Ovary (tissue), 9 donors: ENCODE data around the gene ANXA5. TPM values are rescaled to one million over a fixed set of nuclear protein-coding genes. Genes with fewer than 3 reads are reported as not detected.

Experiments
- DNase-seq, 5 donors: peaks; one replicate each; pipeline ENCODE4 v3.0.0-alpha.2; 2019 to 2020
- H3K27ac ChIP-seq, 2 donors: fragments of 200-600 bp; one replicate each; pipeline versions ENCODE4 v1.5.1 to v1.8.0; 2019 to 2022
- H3K27me3 ChIP-seq: fragments of 200-600 bp; one replicate; pipeline ENCODE4 v1.8.0; 2022
- H3K36me3 ChIP-seq: fragments of 200-600 bp; sonication (generic); one replicate; pipeline ENCODE4 v1.5.1; 2019
- H3K4me1 ChIP-seq: one replicate; pipeline ENCODE4 v1.8.1; 2013; ENCODE audit warnings: mild to moderate bottlenecking, moderate library complexity; ENCODE audit not compliant: insufficient read depth
- H3K4me3 ChIP-seq: fragments of 200-600 bp; sonication (generic); one replicate; pipeline ENCODE4 v1.5.1; 2017
- H3K9me3 ChIP-seq, 2 donors: fragments of 200-600 bp in 1 of 2; sonication (generic) in 1 of 2; one replicate each; pipeline versions ENCODE4 v1.5.1 to v1.8.1; 2013 to 2019; ENCODE audit warnings: mild to moderate bottlenecking in 1 of 2, moderate library complexity in 1 of 2
- EP300 ChIP-seq: sonication (generic); formaldehyde crosslinking; IDR thresholded peaks from one replicate; pipeline ENCODE4 v1.6.1; 2017; ENCODE audit warnings: antibody characterized with exemption
- POLR2A ChIP-seq: fragments of 450-650 bp; IDR thresholded peaks from one replicate; pipeline ENCODE4 v1.6.1; 2017; ENCODE audit warnings: antibody characterized with exemption, mild to moderate bottlenecking, moderate library complexity
- WGBS, 3 donors: extraction: QIAGEN DNeasy Blood & Tissue Kit in 1 of 3; methylation state at CpG; one replicate each; pipeline versions ENCODE4 v1.1.5 to v1.1.7; 2013 to 2017; 5-methylcytosine and 5-hydroxymethylcytosine counted together
- intact Hi-C, 4 donors: fragments of 100-400 bp; cut with DNase I; formaldehyde crosslinking; loops; one replicate each; pipeline versions ENCODE4 v1.11.0 to v1.15.1; 2022 to 2023
- polyA plus RNA-seq, 2 donors: library from polyadenylated mRNA; stranded (reverse); fragments of 200-250 nt in 1 of 2; fragments of 350-450 nt in 1 of 2; fragmentation: Illumina TruSeq in 1 of 2; extraction: RNeasy Lipid Tissue Mini Kit (QIAGEN cat#74804) in 1 of 2; gene quantifications; one replicate each; pipeline ENCODE4 v1.2.3, GENCODE V29; 2013 to 2014
- total RNA-seq, 7 donors: library from RNA; depleted of rRNA in 2 of 7; stranded (reverse); fragments of >200 nt in 2 of 7; fragmentation: NEBNext Ultra II Directional in 3 of 7; extraction: Animal tissue kit (Norgen Biotek cat#: 25700) in 3 of 7; gene quantifications; one replicate each; pipeline versions ENCODE4 v1.1.0 to v1.2.4, GENCODE V29; 2016 to 2023
- TF ChIP-seq, protein P1 (sequence below), 3 donors: fragments of 450-650 bp in 2 of 3; fragments of 200-600 bp in 1 of 3; IDR thresholded peaks; one replicate each; pipeline versions ENCODE4 v1.5.1 to v1.8.0; 2016 to 2022; ENCODE audit warnings: antibody characterized with exemption in 3 of 3, mild to moderate bottlenecking in 1 of 3
- donor health status: DM: no; HTN: no; CAD: no; lungs with moderate emphysema.
- donor health status: DM: no; HTN: no; CAD: no.
- donor health status: Bipolar disorder and iron deficiency.
- donor health status: DM: yes; HTN: yes; CAD: no.
- donor health status: DM: no; HTN: no; CAD: no.
- donor health status: DM: yes; HTN: yes; CAD: no.

ANXA5 gene
- total and polyA plus RNA-seq, 9 donors: 130 to 859 (median 261) TPM

DNA sequence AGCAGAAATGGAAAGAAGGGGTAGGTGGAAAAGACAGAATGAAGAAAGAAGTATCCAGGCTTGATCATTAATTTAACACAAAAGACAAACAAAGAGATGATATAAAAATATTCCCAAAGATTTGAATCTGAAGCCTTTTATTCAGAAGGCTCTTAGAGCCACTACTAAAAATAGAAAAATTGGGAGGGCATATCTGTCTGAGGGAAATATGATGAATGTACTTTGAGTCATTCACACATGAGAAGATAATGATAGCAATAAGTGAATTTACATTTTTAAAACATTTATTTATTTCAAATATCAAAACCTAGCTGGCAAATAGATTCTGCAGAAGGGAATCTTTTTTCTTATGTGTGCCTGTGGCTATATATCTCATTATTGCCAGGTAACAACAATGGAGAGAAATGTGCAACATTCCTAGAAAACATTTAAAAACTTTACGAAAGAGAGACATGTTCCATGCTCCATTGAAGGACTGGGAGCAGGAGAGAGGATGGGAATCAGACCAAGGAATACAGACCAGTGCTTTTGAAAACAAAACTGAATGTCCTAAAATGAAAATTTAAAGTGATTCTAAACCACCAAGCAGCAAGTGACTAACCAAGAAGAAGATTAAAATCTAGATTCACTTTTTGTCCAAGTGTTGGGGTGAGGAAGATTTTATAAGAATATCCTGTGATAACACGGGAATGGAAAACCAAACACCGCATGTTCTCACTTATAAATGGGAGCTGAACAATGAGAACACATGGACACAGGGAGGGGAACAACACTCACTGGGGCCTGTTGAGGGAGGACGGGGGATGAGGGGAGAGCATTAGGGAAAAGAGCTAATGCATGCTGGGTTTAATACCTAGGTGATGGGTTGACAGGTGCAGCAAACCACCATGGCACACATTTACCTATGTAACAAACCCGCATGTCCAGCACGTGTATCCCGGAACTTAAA is 41.2 kb downstream of the ANXA5 start:
- Histone ChIP-seq H3K4me1 (no peaks in the 10 kb centered on the region), H3K4me3 (no peak overlapping the region), H3K27ac (no peak overlapping the region), H3K36me3 (no peaks in the 10 kb centered on the region), H3K9me3 (no peaks in the 10 kb centered on the region), H3K27me3 (no peaks in the 10 kb centered on the region)
- TF ChIP-seq POLR2A (no peak), EP300 (no peak)
- TF ChIP-seq, protein P1, sequence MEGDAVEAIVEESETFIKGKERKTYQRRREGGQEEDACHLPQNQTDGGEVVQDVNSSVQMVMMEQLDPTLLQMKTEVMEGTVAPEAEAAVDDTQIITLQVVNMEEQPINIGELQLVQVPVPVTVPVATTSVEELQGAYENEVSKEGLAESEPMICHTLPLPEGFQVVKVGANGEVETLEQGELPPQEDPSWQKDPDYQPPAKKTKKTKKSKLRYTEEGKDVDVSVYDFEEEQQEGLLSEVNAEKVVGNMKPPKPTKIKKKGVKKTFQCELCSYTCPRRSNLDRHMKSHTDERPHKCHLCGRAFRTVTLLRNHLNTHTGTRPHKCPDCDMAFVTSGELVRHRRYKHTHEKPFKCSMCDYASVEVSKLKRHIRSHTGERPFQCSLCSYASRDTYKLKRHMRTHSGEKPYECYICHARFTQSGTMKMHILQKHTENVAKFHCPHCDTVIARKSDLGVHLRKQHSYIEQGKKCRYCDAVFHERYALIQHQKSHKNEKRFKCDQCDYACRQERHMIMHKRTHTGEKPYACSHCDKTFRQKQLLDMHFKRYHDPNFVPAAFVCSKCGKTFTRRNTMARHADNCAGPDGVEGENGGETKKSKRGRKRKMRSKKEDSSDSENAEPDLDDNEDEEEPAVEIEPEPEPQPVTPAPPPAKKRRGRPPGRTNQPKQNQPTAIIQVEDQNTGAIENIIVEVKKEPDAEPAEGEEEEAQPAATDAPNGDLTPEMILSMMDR (IDR thresholded peaks at IDR 0.05): no peak
- DNase-seq: no peak
- 24 to 35% (median 26%) methylated on average over 7 of the region's 7 CpGs for WGBS, 3 donors
- intact Hi-C loops: loop anchor here in 1 of 4 donors (10.0 kb wide), 1 partner anchor 281 kb away; no protein-coding TSS in a partner anchor

DNA sequence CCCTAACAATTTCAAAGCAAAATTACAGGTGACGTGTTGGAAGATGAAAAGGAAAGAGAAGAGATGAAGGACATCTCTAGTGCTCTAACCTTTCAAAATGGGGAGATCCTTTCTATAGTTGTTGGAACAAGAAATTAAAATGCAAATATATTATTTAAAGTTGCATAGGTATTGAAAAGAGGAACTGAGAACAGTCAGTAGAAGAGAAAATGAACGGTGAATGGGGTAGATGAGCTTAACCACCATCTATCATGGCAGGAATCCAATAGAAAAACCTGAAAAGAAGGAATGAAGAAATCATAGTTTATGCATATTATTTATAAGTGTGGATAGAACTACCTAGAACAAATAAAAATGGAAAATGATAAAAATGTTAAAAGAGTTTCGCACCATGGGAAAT is 42.0 kb downstream of the ANXA5 start:
- Histone ChIP-seq H3K27ac (no peak overlapping the region), H3K36me3 (no peaks in the 10 kb centered on the region), H3K27me3 (no peaks in the 10 kb centered on the region), H3K9me3 (no peaks in the 10 kb centered on the region), H3K4me1 (no peaks in the 10 kb centered on the region), H3K4me3 (no peak overlapping the region)
- TF ChIP-seq, protein P1 (IDR thresholded peaks at IDR 0.05): no peak
- no peak for TF ChIP-seq POLR2A
- no peak for TF ChIP-seq EP300
- WGBS, 3 donors: 90 to 94% (median 92%) methylated on average over 3 of the region's 3 CpGs
- intact Hi-C loops: loop anchor here in 1 of 4 donors (10.0 kb wide), 1 partner anchor 280 kb away; no protein-coding TSS in a partner anchor
- no peak for DNase-seq

DNA sequence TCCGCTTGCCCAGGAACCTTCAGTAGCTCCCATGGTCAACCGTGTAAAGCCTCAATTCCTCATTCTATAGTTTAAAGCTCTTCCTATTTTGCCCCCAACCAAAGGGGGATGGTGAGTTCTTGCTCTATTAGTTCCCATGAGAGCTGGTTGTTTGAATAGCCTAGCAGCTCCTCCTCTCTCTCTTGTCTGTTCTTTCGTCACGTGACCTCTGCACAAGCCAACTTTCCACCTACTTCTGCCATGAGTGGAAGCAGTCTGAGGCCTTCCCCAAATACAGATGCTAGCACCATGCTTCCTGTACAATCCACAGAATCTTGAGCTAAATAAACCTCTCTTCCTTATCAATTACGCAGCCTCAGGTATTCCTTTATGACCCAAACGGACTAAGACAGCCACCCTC is 42.8 kb downstream of the ANXA5 start:
- TF ChIP-seq, protein P1 (IDR thresholded peaks at IDR 0.05): no peak
- TF ChIP-seq POLR2A: no peak
- no peak for TF ChIP-seq EP300
- 91 to 93% (median 92%) methylated on average over 6 of the region's 6 CpGs for WGBS, 3 donors
- Histone ChIP-seq H3K4me1 (no peaks in the 10 kb centered on the region), H3K4me3 (no peak overlapping the region), H3K36me3 (no peaks in the 10 kb centered on the region), H3K9me3 (no peaks in the 10 kb centered on the region), H3K27ac (no peak overlapping the region), H3K27me3 (no peaks in the 10 kb centered on the region)
- intact Hi-C loops: loop anchor here in 1 of 4 donors (10.0 kb wide), 1 partner anchor 279 kb away; no protein-coding TSS in a partner anchor
- no peak for DNase-seq

DNA sequence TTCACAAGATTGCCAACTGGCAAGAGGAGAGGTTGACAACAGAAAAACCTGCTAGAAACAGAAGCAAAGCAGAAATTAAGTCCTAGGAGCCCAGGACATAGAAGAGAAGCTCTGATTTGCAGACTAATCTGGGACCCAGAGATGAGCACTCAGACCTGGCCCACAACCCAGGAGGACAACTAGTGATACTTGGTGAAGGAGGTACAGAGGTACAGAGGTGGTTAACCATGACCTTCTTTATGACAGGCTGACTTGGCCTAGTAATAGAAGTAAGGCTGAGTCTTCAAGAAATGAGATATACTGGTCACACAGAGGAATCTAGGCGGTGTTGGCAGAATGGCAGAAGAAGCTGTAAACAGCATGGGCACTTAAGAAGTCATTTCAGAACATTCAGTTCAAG is 43.6 kb downstream of the ANXA5 start:
- 97 to 100% (median 97%) methylated on average over 1 of the region's 1 CpG for WGBS, 3 donors
- Histone ChIP-seq H3K4me3 (no peak overlapping the region), H3K9me3 (no peaks in the 10 kb centered on the region), H3K27me3 (no peaks in the 10 kb centered on the region), H3K36me3 (no peaks in the 10 kb centered on the region), H3K27ac (no peak overlapping the region), H3K4me1 (no peaks in the 10 kb centered on the region)
- no peak for DNase-seq
- intact Hi-C loops: loop anchor here in 1 of 4 donors (10.0 kb wide), 1 partner anchor 278 kb away; no protein-coding TSS in a partner anchor
- TF ChIP-seq, protein P1 (IDR thresholded peaks at IDR 0.05): no peak
- TF ChIP-seq POLR2A (no peak), EP300 (no peak)
